HG03196 (cell line): ENCODE results near the gene SDHA.
"Not testable (repeated sequence)": the region's sequence is repeated elsewhere in the genome, so short reads cannot be mapped to it uniquely, and the experiment has no call there.

Source experiments
- ATAC-seq: cut with Tn5 transposase; IDR thresholded peaks from one replicate; pipeline ENCODE4 v1.9.1; 2021; ENCODE audit not compliant: unreplicated experiment

Gene SDHA

GRCh38 chr5:196350-196749 is 21.8 kb upstream of the SDHA start:
- ATAC-seq: no peak

DNA sequence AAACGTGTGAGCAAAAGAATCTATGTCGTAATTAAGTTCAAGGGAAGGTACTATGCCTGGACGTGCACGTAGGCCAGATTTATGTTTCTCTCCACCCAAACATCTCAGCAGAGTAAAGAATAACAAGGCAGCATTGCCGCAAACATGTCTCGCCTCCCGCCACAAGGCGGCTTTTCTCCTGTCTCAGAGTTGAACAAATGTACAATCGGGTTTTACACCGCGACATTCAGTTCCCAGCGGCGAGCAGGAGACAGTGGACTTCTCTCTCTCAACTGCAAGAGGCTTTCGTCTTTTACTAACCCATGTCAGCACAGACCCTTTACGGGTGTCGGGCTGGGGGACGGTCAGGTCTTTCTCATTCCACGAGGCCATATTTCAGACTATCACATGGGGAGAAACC is 21.1 kb upstream of the SDHA start:
- not testable (repeated sequence) for ATAC-seq

DNA sequence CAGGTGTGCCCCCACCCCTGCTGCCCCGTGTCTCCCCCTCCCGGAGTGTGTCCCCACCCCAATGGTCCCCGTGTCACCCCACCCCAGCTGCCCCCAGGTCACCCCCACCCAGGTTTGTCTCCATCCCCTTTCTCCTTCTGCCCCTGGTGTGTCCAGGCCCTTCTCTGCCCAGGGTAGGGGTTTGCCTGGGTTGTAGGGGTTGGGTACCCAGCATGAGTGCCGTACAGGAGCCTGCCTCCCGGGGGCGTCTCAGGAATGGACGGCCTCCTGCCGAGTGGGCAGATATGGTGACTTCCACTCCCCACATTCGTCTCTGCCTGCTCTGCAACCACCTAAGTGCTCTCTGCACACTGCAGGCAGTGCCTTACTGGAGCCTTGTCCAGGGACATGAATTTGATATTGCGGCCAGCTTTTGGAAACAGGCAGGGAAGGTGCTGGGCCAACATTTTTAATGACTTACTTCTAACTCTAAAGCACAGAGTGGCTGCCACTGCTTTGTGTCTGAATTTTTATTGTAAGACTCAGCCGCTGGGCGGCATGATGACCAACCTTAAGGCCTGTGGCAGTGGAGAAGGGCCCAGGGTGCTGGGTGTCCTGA is 20.1 kb upstream of the SDHA start:
- no peak for ATAC-seq

DNA sequence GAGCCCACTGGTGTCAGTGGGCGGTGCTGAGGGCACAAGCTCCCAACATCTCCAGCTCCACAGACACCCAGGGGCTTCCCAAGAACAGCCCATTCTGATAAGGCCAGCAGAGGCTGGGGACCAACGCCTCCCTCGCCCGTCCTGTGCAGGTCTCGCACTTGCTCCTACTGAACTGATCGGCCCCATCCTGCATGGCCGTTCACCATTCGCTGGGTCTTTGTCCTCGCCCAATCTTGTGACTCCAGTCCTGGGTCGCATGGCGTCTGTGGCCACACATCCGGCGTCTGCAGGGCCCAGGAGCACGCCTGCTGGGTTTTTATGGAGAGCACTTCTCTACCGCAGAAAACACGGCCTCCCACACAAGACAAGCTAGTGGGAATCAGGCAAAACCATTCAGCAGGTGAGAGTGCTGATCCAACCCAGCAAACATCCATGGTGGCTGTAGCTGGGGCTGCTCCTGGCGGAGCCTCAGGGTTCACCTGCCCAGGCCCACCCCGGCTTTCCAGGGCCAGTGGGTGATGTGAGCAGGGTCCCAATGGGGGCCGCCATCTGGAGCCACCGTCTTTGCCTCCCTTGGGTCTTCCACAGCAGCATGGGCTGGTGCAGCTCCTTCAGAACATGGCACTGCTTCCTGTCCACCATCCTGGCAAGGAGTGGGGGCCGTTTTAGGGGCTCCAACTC is 19.5 kb upstream of the SDHA start:
- no peak for ATAC-seq

GRCh38 chr5:199197-199949 is 18.7 kb upstream of the SDHA start:
- ATAC-seq: no peak

DNA sequence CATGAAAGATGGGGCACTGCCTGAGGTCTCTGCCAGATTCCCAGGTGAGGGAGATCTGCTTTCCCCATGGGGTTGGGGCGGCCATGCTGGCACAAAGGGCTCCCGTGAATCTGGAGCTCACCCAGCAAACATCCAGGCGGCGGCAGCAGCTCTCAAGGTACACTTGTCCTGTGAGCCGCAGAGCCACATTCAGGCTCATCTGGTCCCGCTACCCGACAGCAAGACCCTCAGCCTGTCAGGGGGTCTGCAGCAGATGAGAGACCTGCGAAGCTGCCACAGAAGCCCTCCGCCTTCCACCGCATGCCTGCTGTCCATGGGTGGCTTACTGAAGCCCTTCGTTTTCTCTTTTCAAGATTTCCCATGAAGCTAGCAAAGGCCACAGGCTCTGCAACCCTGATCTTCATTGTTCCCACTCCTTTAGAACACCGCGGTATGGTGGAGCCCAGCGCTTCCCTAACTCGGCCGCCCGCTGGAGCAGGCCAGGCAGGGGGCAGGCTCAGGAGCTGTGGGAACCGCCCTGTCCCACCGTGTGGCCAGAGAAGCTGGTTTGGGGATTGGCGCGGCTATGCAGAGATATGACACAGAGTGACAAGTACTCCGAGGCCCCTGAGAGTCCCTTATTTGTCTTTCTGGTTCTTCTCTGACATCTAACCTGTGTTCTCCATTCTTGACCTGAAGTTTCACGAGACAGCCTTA is 18.0 kb upstream of the SDHA start:
- ATAC-seq: no peak

DNA sequence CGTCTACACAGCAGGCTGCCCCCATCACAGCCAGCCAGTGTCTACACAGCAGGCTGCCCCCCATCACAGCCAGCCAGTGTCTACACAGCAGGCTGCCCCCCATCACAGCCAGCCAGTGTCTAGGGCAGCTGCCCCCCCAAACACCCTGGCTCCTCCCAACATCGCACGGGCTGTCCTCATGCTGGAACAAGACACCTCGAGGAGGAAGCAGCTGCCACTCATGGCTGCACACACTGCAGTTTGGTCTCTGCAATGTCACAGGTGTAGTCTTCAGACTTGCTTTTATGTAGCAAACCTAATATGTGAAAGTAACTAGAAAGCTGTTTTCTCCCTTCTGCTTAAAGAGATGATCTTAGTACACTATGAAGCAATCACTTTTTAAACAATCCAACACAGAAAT is 17.1 kb upstream of the SDHA start:
- ATAC-seq: no peak

- ATAC-seq: no peak
Measured at GRCh38 chr5:201672-202071, 16.4 kb upstream of the SDHA start.

DNA sequence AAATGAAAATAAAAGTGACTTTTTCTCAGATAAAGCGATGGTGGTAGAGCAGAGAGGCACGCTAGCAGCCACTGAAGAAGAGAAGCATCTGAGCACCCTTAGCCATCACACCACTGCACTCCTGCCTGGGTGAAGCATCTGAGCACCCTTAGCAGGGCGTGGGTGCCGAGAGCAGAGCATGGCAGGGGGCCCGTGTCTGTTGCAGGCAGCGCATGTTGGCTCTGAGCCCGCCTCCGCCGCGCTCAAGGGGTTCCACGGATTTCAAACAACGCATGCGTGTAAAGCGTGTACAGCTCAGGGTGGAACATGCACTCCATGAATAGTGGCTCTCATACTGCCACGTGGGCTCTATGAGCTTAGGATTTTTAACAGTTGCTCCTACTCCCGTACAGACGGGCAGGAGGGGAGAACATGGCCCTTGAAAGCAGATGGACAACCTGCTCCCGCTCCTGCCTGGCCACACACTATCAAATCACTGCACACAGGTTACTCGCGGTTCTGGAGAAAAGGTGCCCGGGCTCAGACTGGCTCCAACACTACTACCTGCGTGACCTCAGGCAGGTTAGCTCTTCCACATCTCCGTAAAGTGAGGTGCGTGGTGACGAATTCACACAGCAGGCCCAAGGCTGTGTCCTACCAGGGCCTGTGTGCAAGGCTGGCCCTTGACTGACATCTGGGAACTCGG is 14.7 kb upstream of the SDHA start:
- ATAC-seq: no peak

DNA sequence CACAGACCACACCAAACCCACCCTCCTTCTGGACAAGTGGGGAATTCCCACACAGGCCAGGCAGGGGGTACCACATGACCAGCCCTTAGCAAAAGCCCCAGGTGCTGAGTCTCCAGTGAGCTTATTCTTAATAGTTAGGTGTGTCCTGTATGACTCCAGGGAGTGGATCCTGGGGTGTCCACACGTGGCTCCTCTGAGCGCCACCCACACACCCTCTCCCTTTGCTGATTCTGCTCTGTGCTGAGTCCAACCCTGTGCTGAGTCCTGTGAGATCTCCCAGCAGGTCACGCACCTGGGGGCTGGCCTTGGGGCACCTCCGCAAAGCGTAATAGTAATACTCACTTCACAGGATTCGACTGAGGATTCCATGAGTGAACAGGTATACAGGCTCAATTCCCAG is 14.1 kb upstream of the SDHA start:
- ATAC-seq: no peak

GRCh38 chr5:204462-204861 is 13.7 kb upstream of the SDHA start:
- no peak for ATAC-seq

DNA sequence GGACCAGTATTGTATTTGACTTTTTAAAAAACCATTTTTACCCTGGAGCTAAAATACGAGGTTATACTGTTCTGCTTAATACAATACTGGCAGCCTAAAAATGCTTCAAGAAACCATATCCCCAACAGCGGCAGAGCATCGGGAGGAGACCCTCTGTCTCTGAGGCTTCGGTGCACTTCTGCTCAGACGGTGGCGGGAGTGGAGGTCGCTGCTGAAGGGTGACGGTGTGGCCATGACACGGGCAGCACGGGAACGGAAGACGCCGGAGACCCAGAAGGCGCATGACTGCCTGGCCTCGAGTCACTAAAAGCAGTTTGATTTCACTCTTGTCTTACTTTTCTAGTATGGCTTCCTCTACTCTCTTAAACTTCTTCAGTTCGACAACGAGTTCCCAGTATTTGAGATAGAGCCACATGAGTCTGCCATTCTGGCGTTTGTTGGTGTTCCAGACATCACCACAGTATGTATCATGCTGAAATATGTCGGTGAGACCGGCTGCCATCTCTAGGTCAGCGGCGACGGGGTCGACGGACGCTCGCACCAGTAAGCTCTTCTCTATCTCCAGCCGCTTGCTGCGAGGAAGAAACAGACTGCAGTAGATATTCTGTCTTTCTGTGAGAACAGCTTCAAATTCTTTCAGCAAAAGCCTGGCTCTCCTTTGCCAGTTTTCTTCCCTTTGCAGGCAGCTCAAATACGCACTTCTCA is 13.0 kb upstream of the SDHA start:
- ATAC-seq: no peak

DNA sequence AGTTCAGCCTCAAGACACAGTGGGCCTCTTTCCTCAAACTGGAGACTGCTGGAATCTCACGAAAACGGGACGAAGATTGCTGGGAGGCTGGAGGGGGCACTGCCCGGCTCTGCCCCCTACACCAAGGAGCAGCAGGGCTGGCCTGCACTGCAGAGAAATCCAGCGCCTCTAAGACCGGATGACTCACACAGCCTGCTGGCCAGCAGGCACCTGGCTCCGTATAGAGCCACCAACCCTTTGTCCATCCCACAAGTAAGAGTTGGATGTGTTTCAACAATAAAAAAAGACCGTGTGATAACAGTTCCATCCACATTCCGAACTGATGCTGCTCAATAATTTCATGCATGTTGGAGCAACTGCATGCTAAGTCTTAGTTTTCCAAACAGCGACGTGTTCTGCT is 11.7 kb upstream of the SDHA start:
- ATAC-seq: no peak

GRCh38 chr5:206927-207536 is 11.1 kb upstream of the SDHA start:
- no peak for ATAC-seq

DNA sequence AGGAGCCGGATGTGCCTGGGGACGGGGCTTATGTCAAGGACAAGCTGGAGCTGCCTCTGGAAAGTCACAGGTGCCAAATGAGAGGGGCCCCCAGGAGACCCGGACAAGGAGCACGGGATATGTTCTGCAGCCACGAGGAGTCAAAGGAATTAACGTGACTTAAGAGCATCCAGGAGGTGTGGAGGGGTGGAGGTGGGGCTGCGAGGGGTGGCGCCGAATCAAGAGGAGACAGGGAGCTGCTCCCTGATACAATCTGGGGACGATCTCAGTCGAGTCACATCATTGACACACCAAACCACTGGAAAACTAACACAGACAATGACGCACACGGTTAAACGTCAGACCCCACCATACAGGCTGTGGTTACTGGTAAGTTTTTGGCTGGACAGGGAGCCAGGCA is 10.5 kb upstream of the SDHA start:
- ATAC-seq: no peak

- no peak for ATAC-seq
Measured at GRCh38 chr5:208449-209114, 9.5 kb upstream of the SDHA start.

GRCh38 chr5:213803-214395 is 4.2 kb upstream of the SDHA start:
- no peak for ATAC-seq

DNA sequence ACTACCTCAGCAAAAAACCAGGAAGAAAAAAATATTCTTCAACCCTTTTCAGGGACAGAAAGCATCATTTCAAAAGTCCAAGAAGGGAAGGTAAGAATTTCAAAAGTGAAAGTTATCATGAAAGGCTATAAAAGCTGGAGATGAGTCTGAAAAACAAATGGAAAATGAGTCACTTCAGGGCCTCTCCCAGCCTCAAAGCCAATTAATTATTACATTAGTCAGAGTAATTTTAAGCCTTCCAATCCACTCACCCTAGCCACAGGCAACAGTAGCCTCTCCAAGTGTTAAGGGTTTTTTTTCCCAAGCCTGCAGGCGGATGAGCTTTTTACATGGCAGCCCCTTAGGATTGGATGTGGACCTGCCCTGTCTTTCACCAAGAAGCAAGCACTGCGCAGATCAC is 2.9 kb upstream of the SDHA start:
- not testable (repeated sequence) for ATAC-seq

- not testable (repeated sequence) for ATAC-seq
Measured at GRCh38 chr5:216076-216475, 2.0 kb upstream of the SDHA start.
